Ovary (tissue), 3 donors: Measurements from ENCODE around the gene SIGLEC6.

Source experiments
- EP300 ChIP-seq: sonication (generic); formaldehyde crosslinking; IDR thresholded peaks from one replicate; pipeline ENCODE4 v1.6.1; 2017; ENCODE audit warnings: antibody characterized with exemption
- POLR2A ChIP-seq: fragments of 450-650 bp; IDR thresholded peaks from one replicate; pipeline ENCODE4 v1.6.1; 2017; ENCODE audit warnings: antibody characterized with exemption, mild to moderate bottlenecking, moderate library complexity
- TF ChIP-seq, protein P1 (sequence below), 3 donors: fragments of 450-650 bp in 2 of 3; fragments of 200-600 bp in 1 of 3; IDR thresholded peaks; one replicate each; pipeline versions ENCODE4 v1.5.1 to v1.8.0; 2016 to 2022; ENCODE audit warnings: antibody characterized with exemption in 3 of 3, mild to moderate bottlenecking in 1 of 3
- donor health status: DM: no; HTN: no; CAD: no.

DNA sequence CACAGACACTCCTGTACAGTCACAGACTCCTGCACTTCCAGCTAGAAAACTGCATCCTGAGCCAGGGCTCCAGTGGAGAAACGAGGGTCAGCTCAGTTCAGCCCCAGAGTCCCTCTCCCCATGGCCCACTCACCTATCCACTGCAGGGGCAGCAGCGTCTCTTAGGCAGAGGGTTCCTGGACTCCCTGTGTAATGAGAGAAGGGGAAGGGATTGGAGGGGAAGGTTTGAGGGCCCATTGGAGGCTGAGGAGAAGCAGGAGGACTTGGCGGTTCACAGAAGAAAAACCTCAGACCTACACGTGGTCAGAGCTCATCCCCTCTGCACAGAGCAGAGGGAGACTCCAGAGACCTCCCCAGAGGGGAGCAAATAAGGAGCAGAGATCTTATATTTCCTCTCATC is 62.3 kb downstream of the SIGLEC6 start:
- TF ChIP-seq, protein P1, sequence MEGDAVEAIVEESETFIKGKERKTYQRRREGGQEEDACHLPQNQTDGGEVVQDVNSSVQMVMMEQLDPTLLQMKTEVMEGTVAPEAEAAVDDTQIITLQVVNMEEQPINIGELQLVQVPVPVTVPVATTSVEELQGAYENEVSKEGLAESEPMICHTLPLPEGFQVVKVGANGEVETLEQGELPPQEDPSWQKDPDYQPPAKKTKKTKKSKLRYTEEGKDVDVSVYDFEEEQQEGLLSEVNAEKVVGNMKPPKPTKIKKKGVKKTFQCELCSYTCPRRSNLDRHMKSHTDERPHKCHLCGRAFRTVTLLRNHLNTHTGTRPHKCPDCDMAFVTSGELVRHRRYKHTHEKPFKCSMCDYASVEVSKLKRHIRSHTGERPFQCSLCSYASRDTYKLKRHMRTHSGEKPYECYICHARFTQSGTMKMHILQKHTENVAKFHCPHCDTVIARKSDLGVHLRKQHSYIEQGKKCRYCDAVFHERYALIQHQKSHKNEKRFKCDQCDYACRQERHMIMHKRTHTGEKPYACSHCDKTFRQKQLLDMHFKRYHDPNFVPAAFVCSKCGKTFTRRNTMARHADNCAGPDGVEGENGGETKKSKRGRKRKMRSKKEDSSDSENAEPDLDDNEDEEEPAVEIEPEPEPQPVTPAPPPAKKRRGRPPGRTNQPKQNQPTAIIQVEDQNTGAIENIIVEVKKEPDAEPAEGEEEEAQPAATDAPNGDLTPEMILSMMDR (IDR thresholded peaks at IDR 0.05) = no peak
- TF ChIP-seq POLR2A (no peak), EP300 (no peak)
